ENCODE data around the gene CBX7. TPM values are rescaled to one million over a fixed set of nuclear protein-coding genes. Genes with fewer than 3 reads are reported as not detected.

Gene CBX7
- total and polyA plus RNA-seq, 2 donors from 2014 or later: 39.3 to 65.2 TPM

- Histone ChIP-seq H3K27ac (ENCODE audit: low read depth in 2 of 2, low read length in 2 of 2) (no peak overlapping the region), H3K4me1 (ENCODE audit: control insufficient read depth in 2 of 3, insufficient read depth in 2 of 3, low read depth in 1 of 3, low read length in 3 of 3) (peaks cover 0 to 4% (median 3%) of the 10 kb centered on the region in 3 donors), H3K9ac (ENCODE audit: low read length in 3 of 3) (no peak overlapping the region), H3K36me3 (ENCODE audit: control insufficient read depth in 2 of 3, insufficient read depth in 3 of 3, low read length in 3 of 3) (no peaks in the 10 kb centered on the region), H3K4me3 (ENCODE audit: low read length in 3 of 3) (no peak overlapping the region), H3K27me3 (ENCODE audit: control insufficient read depth, insufficient read depth, low read length) (no peaks in the 10 kb centered on the region), H3K9me3 (ENCODE audit: control insufficient read depth in 2 of 3, insufficient read depth in 1 of 3, low read length in 3 of 3) (no peaks in the 10 kb centered on the region)
- DNase-seq: peak in 2 of 5 donors; percentile 26 to 57
- intact Hi-C loops (cut with DNase I): no loop called here
- TF ChIP-seq CTCF (IDR thresholded peaks at IDR 0.05; ENCODE audit: borderline replicate concordance, extremely low read depth, insufficient read depth): no peak
- no peak for FAIRE-seq
Measured at GRCh38 chr22:39081016-39081415, 71.5 kb downstream of the CBX7 start.

Other genes starting within 250 kb of the CBX7 start
- gene APOBEC3A, start 195.1 kb downstream of the CBX7 start, total RNA-seq: 1.2 TPM
- gene APOBEC3A, start 195.1 kb downstream of the CBX7 start, polyA plus RNA-seq (ENCODE audit: insufficient read depth, low read depth, low replicate concordance): not detected
- gene APOBEC3B, start 170.3 kb downstream of the CBX7 start, total RNA-seq: 2.7 TPM
- gene APOBEC3B, start 170.3 kb downstream of the CBX7 start, polyA plus RNA-seq (ENCODE audit: insufficient read depth, low read depth, low replicate concordance): 1.0 TPM
- gene APOBEC3C, start 138.4 kb downstream of the CBX7 start, total RNA-seq: 19.8 TPM
- gene APOBEC3C, start 138.4 kb downstream of the CBX7 start, polyA plus RNA-seq (ENCODE audit: insufficient read depth, low read depth, low replicate concordance): 9.5 TPM
- 4.3 TPM for gene APOBEC3D, start 131.6 kb downstream of the CBX7 start, total RNA-seq
- gene APOBEC3D, start 131.6 kb downstream of the CBX7 start, polyA plus RNA-seq (ENCODE audit: insufficient read depth, low read depth, low replicate concordance): 1.7 TPM
- 16.3 TPM for gene APOBEC3F, start 111.8 kb downstream of the CBX7 start, total RNA-seq
- gene APOBEC3F, start 111.8 kb downstream of the CBX7 start, polyA plus RNA-seq (ENCODE audit: insufficient read depth, low read depth, low replicate concordance): 6.9 TPM
- gene APOBEC3G, start 75.4 kb downstream of the CBX7 start, total RNA-seq: 12.5 TPM
- 4.8 TPM for gene APOBEC3G, start 75.4 kb downstream of the CBX7 start, polyA plus RNA-seq (ENCODE audit: insufficient read depth, low read depth, low replicate concordance)
- 0.79 TPM for gene APOBEC3H, start 55.4 kb downstream of the CBX7 start, total RNA-seq
- gene APOBEC3H, start 55.4 kb downstream of the CBX7 start, polyA plus RNA-seq (ENCODE audit: insufficient read depth, low read depth, low replicate concordance): not detected
- 14.2 TPM for gene PDGFB, start 92.3 kb upstream of the CBX7 start, total RNA-seq
- 10.4 TPM for gene PDGFB, start 92.3 kb upstream of the CBX7 start, polyA plus RNA-seq (ENCODE audit: insufficient read depth, low read depth, low replicate concordance)
- gene RPL3, start 166.9 kb upstream of the CBX7 start, total RNA-seq: 1,862 TPM
- gene RPL3, start 166.9 kb upstream of the CBX7 start, polyA plus RNA-seq (ENCODE audit: insufficient read depth, low read depth, low replicate concordance): 2,443 TPM
- 21.5 TPM for gene SYNGR1, start 197.3 kb upstream of the CBX7 start, total RNA-seq
- gene SYNGR1, start 197.3 kb upstream of the CBX7 start, polyA plus RNA-seq (ENCODE audit: insufficient read depth, low read depth, low replicate concordance): 43.0 TPM
- gene TAB1, start 247.1 kb upstream of the CBX7 start, total RNA-seq: 30.9 TPM
- 14.4 TPM for gene TAB1, start 247.1 kb upstream of the CBX7 start, polyA plus RNA-seq (ENCODE audit: insufficient read depth, low read depth, low replicate concordance)